Ascending aorta (tissue), 2 donors: ENCODE data around the gene SHOC1. TPM values are rescaled to one million over a fixed set of nuclear protein-coding genes. Genes with fewer than 3 reads are reported as not detected.

ENCODE experiments used
- DNase-seq, 2 donors: peaks; one replicate each; pipeline ENCODE4 v3.0.0-alpha.2; 2019; ENCODE audit warnings: low spot score in 2 of 2
- H3K27ac ChIP-seq, 2 donors: fragments of 200-600 bp; sonication (generic); one replicate each; pipeline ENCODE4 v1.5.1; 2016 to 2017; ENCODE audit warnings: mild to moderate bottlenecking in 1 of 2
- H3K27me3 ChIP-seq: fragments of 200-600 bp; sonication (generic); one replicate; pipeline ENCODE4 v1.5.1; 2017
- H3K36me3 ChIP-seq, 2 donors: fragments of 200-600 bp; sonication (generic); one replicate each; pipeline ENCODE4 v1.5.1; 2016
- H3K4me1 ChIP-seq, 2 donors: fragments of 200-600 bp; sonication (generic); one replicate each; pipeline ENCODE4 v1.5.1; 2016 to 2017; ENCODE audit warnings: mild to moderate bottlenecking in 1 of 2
- H3K4me3 ChIP-seq, 2 donors: fragments of 200-600 bp; sonication (generic); one replicate each; pipeline ENCODE4 v1.5.1; 2016 to 2017; ENCODE audit warnings: mild to moderate bottlenecking in 1 of 2
- H3K9me3 ChIP-seq, 2 donors: fragments of 200-600 bp; sonication (generic); one replicate each; pipeline ENCODE4 v1.5.1; 2016
- CTCF ChIP-seq, 3 experiments: fragments of 200-600 bp in 2 of 3; fragments of 450-650 bp in 1 of 3; sonication (generic) in 2 of 3; IDR thresholded peaks; one replicate each; pipeline ENCODE4 v1.5.1; 2016 to 2019; ENCODE audit warnings: antibody characterized with exemption in 3 of 3, mild to moderate bottlenecking in 1 of 3, moderate library complexity in 1 of 3
- intact Hi-C: fragments of 100-400 bp; cut with DNase I; formaldehyde crosslinking; loops from one replicate; pipeline ENCODE4 v1.15.1; 2023
- total RNA-seq: library from RNA; depleted of rRNA; stranded (reverse); fragments of >200 nt; gene quantifications from one replicate; pipeline ENCODE4 v1.1.0, GENCODE V29; 2016

Gene SHOC1
- total RNA-seq, 1 donor from 2014 or later: not detected

GRCh38 chr9:111831371-111832108, 36.8 kb upstream of the SHOC1 start:
- Histone ChIP-seq H3K27ac (no peak overlapping the region), H3K36me3 (no peaks in the 10 kb centered on the region), H3K27me3 (no peaks in the 10 kb centered on the region), H3K4me3 (no peak overlapping the region), H3K4me1 (no peaks in the 10 kb centered on the region), H3K9me3 (no peaks in the 10 kb centered on the region)
- no peak for TF ChIP-seq CTCF (IDR thresholded peaks at IDR 0.05)
- intact Hi-C loops: no loop called here
- no peak for DNase-seq

DNA sequence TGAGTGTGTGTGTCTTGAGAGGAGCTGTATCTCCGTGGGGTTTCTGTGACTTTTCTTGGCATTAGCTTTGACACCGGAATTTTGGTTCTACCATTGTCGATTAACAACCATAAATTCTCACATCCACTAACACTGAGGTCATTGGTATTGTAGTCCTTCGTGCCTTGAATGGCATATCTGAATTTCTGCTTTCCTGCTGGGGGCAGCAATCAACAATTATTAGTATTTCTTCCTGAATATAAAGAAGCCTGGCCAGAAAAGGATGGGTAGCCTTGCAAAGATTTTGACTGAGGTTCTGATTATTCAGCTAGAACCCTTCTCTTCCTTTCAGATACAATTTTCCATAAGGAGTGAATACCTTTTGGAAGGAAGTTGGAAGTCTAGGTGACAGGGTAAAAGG, 33.5 kb upstream of the SHOC1 start:
- TF ChIP-seq CTCF (IDR thresholded peaks at IDR 0.05): peak in 1 of 3 experiments; percentile 13
- H3K27ac ChIP-seq: no peak overlapping the region
- no peak for DNase-seq
- H3K36me3 ChIP-seq: no peaks in the 10 kb centered on the region
- no peaks in the 10 kb centered on the region for H3K27me3 ChIP-seq
- no peaks in the 10 kb centered on the region for H3K9me3 ChIP-seq
- H3K4me1 ChIP-seq: no peaks in the 10 kb centered on the region
- intact Hi-C loops: no loop called here
- H3K4me3 ChIP-seq: no peak overlapping the region

- DNase-seq: no peak
- intact Hi-C loops: no loop called here
- H3K4me1 ChIP-seq: no peaks in the 10 kb centered on the region
- H3K9me3 ChIP-seq: no peaks in the 10 kb centered on the region
- no peak for TF ChIP-seq CTCF (IDR thresholded peaks at IDR 0.05)
- H3K36me3 ChIP-seq: no peaks in the 10 kb centered on the region
- no peaks in the 10 kb centered on the region for H3K27me3 ChIP-seq
- no peak overlapping the region for H3K27ac ChIP-seq
- H3K4me3 ChIP-seq: no peak overlapping the region
These were observed 30.9 kb upstream of the SHOC1 start for GRCh38 chr9:111825468-111826145.

- Histone ChIP-seq H3K27ac (no peak overlapping the region), H3K4me1 (no peaks in the 10 kb centered on the region), H3K36me3 (no peaks in the 10 kb centered on the region), H3K4me3 (no peak overlapping the region), H3K27me3 (no peaks in the 10 kb centered on the region), H3K9me3 (no peaks in the 10 kb centered on the region)
- intact Hi-C loops: no loop called here
- DNase-seq: no peak
- TF ChIP-seq CTCF (IDR thresholded peaks at IDR 0.05): no peak
These were observed 26.3 kb upstream of the SHOC1 start for GRCh38 chr9:111821006-111821528.

DNA sequence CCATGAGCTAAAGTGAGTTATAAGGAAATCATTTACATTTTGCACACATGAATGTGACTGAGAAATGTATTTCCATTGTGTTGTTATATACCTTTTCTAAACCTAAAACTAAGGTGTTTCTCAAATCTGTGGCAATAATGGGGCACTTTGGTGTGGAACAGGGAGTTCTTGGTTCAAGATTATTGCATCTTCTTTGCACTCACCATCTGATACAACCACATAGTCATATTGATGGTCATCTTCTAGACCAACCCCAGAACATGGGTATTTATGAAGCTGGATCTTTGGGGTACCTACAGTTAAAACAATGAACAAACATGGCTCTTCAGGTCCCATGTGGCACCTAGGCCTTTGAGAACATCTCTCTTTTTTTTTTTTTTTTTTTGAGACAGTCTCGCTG, 24.6 kb upstream of the SHOC1 start:
- Histone ChIP-seq H3K9me3 (no peaks in the 10 kb centered on the region), H3K4me1 (no peaks in the 10 kb centered on the region), H3K27ac (no peak overlapping the region), H3K36me3 (no peaks in the 10 kb centered on the region), H3K27me3 (no peaks in the 10 kb centered on the region), H3K4me3 (no peak overlapping the region)
- TF ChIP-seq CTCF (IDR thresholded peaks at IDR 0.05): no peak
- intact Hi-C loops: no loop called here
- no peak for DNase-seq
